Medulla oblongata (tissue), 1 donor: ENCODE measurements around the gene XIRP1.
"Not testable (repeated sequence)": the region's sequence is repeated elsewhere in the genome, so short reads cannot be mapped to it uniquely, and the experiment has no call there.

Experiments
- DNase-seq: peaks from one replicate; pipeline ENCODE4 v3.0.0-alpha.2; 2015; ENCODE audit errors: extremely low spot score

The XIRP1 gene

DNA sequence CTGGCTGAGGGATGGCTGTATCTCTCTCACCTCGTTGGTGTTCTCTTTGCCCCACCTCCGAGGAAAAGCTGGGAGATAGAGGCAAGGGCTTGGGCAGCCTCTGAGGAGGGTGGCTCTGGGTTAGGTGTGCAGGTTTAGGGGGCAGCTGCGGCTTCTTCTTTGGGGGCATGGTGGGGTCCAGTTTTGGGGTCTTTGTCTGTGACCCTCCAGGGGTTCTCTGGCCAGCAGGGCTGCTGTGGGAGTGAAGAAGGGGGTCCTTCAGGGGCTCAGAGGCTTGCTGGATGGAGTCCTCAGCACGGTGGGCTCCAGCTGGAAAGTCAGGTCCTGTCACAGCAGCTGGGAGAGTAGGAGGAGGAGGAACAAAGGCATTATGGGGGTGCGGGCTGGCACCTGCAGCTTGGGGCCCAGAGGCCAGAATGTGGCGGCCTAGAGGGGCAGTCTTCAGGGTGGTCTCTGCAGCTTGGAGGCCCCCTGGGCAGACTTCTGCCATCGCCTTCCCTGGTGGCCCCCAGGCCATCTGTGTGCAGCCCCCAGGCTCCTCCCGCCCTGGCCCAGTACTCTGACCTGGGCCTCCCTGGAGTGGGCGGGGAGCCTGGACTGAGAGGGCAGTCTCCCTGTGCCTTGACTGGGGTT lies 7.0 kb downstream of the XIRP1 start:
- DNase-seq = no peak

DNA sequence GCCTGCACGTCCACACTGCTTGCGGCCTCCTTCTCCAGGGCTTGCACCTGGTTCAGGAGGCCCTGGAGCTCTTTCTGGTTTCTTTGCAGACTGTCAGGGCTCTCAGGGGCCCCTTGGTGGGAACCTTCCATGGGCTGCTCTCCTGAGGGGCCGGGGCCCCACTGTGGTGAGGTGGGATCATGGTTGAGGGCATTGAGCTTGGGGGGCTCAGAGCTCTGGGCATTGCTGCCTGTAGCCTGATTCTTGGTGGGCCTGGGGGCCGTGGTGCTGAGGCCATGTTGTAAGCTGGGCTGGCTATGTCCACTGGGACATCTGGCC lies 7.5 kb downstream of the XIRP1 start:
- no peak for DNase-seq

DNA sequence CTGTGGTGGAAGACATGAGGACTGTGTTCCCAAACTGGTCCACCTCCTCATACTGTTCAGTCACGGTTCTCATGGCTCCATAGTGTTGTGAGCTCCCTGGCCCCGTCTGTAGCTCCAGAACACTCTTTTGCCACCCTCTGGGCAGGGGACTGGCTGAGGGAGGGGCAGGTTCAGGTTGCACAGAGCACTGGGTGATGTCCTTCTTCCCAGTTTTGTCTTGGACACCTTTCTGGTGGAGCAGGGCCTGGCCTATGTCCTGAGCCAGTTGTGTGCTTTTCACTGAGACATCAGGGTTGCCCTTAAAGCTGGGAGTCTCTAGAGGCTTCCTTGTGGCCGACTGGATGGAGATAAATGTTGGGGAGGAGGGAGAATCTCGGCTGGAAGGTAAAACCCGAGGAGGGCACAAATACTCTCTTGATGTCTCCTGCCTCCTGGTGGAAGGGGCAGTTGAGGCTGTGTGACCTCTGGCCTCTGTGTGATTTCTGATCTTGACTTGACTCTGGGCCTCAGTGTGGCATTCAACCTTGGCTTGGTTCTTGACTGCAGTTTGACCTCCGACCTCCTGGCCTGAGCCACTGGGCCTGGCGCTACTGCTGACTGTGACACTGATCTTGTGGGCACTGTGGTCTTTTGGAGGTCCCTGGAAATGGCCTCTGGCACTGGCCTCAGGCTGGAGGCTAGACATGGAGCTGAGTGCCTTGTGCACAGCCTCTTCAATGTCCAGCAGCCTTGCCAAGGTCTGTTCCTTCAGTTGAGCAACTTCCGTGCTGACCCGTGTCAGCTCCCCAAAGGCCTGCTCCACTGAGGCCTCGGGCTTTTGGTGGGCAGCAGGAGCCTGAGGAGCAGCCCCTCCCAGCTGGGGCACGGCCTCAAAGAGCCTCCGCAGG lies 8.1 kb downstream of the XIRP1 start:
- DNase-seq = no peak

- DNase-seq = no peak
These were observed 8.9 kb downstream of the XIRP1 start for GRCh38 chr3:39183211-39184080.

DNA sequence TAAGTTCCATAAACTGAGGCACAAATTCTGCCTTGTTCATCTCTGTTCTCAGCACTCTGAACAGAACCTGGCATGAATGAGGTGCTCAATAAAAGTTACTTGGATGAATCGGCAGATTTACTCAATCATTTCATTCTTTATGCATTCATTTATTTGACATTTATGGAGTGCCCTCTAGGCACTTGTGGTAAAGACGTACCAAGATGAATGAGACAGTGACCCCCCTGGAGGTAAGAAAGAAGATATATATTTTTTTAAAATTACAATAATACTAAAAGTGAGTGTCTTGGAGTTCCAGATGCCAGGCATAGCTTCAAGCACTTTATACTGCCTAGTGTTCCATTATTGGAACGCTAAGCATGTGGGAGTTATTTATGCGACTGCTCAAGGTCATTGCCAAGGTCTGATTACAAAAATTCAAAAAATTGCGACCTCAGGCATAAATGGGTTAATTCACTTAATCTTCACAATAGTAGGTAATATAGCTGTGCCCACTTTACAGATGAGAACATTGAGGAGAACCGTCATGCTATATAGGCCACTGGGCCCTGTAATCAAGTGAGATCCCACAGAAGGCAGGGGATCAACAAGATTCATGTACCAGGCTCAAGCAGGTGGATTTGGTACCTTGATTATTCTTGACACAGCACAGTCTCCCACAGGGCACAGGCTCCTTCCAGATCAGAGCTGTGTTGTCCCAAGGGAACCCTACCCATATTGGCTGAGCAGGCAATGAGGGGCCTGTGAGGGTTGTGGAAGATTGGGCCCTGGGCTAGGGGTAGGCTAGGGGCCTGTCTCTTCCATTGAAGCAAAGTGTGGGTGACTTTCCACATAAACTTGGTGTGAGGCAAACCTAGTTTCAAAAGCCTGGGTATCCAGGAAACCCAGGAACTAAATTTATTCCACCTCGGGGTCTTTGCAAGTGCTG lies 10.7 kb downstream of the XIRP1 start:
- DNase-seq = no peak

GRCh38 chr3:39180546-39181346 lies 11.6 kb downstream of the XIRP1 start:
- DNase-seq = peak; percentile 77

DNA sequence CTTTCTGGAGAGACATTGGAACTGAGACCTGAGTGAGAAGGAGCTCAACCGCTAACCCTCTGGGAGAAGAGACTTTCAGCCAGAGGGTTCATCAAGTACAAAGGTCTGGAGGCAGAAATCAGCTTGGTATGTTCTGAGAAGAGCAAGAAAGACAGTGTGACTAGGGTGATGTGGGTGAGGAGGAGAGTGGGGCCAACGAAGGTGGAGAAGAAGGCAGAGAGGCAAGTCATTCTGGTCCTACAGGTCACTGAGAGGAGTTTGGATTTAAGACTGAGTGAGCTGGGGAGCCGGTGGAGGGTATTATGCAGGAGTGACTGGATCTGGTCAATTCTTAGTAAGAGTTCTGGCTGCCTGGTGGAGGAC lies 12.2 kb downstream of the XIRP1 start:
- DNase-seq = no peak

DNA sequence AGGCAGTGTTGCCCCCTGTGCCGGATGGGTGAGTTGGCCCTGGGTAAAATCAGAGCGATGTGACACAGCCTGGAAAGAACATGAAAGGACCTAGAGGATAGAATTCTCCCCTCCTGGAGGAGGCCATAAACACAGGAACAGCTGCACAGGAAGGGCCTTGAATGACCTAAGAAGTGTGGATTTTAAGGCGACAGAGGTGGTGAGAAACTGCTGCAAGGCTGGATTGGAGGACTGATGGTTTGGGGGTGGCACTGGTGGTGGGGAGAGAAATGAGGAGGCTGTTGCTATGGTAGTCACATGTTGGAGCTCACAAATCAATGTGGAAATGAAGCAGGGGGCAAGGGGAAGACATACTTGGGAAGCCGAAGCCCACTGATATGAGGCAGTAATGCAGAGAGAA lies 13.8 kb downstream of the XIRP1 start:
- no peak for DNase-seq

- DNase-seq = peak; percentile 92
These were observed 14.6 kb downstream of the XIRP1 start for GRCh38 chr3:39177708-39178332.

- no peak for DNase-seq
These were observed 16.2 kb downstream of the XIRP1 start for GRCh38 chr3:39176025-39176714.

GRCh38 chr3:39173318-39174125 lies 18.9 kb downstream of the XIRP1 start:
- DNase-seq = no peak

GRCh38 chr3:39171860-39172259 lies 20.5 kb downstream of the XIRP1 start:
- DNase-seq = no peak

- not testable (repeated sequence) for DNase-seq
These were observed 21.5 kb downstream of the XIRP1 start for GRCh38 chr3:39170877-39171276.

DNA sequence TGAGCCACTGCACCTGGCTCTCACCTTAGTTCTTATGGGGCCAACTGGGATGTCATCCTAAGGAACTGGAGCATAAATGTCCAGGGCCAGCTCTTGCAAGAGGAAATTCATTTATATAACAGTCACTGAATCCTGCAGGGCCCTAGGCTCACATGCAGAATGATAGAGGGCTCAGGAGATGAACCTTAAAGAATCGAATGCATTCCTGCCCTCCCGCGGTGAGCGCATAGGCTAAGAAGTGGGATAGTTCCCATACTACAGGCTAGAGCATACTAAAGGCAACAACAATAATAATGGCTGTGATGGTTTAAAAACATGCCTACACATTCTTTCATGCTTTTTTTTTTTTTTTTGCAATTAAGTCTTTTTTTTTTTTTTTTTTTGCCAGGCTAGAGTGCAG lies 21.9 kb downstream of the XIRP1 start:
- DNase-seq = no peak

DNA sequence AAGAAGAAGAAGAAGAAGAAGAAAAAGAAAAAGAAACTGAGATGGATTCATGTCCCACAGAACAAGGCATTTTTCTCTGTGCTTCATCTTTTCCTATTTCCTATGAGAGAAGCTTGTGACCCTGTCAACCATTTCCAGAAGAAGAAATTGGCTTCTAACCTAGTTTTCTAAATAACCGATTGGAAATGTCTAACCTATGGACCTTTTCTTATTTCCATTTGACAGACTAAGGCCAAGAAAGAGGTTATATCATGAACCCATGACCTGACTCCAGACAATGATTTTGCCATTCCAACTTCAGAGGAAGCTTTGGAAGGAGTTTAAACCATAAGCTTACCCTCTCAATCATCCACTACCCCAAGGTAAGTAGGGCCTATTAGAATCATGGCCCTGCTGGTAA lies 22.7 kb downstream of the XIRP1 start:
- no peak for DNase-seq

DNA sequence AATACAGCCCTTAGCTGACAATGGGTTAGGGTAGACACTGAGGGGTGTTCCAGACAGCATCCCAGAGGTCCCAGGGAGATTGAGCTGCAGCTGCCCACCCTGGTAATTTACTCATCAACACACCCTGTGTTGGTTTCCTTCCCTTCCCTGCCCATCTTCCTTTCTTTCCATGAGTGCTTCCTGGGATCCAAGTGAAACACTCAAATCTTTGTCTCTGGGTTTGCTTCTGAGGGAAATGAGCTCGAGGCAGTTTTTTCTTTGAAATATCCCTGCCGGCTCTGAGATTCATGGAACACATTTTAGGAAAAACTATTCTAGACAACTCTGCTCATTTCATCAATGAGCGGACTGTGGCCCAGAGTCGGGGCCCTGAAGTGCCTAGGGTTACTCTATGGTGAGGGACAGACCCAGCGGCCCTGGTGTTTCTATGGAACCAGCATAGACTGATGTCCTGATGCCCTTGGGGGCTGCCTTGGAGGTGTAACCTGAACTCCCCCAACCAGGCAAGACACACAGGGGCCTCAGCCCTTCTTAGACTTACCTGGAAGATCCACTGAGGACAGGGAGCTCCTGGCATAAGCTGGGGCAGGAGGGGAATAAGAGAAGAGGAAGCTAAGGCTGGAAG lies 24.1 kb downstream of the XIRP1 start:
- DNase-seq = no peak

DNA sequence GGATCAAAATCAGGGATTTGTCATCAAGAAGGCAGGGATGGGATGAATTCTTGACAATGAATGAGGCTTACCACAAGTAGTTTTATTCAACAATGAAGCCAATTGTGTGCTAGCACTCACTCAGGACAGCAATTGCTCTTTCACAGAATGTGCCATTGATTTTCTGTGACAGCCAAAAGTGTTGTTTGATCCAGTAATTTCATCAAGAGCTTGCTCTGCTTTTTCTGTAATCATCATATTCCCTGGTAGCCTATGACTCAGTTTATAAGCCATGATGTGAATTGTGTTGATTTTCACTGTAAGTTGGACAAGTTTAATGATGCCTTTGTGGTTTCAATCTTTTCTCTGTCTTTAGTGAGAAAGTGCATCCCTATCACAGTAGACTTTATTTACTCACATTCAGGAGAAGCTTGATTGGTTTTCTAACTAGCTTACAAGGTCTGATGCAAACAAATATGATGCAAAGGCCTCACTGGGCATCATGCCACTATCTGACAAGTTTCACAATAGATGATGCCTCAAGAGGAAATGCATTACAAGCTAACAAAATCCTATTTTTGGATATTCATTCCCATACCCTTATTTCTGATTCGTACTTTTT lies 25.4 kb downstream of the XIRP1 start:
- peak; percentile 81 for DNase-seq
